HG03139 (cell line): ENCODE data around the gene ACMSD.
"Not testable (repeated sequence)": the region's sequence is repeated elsewhere in the genome, so short reads cannot be mapped to it uniquely, and the experiment has no call there.

Experiments
- ATAC-seq: cut with Tn5 transposase; IDR thresholded peaks from one replicate; pipeline ENCODE4 v1.9.1; 2021; ENCODE audit not compliant: unreplicated experiment

Gene ACMSD

GRCh38 chr2:134838143-134838620, at the start of gene ACMSD:
TSS of gene ACMSD (plus strand) at chr2:134838616. CDS start at chr2:134838683, 67 bp downstream.
- no peak for ATAC-seq

- no peak for ATAC-seq
These were observed 47.9 kb upstream of the ACMSD start for GRCh38 chr2:134790487-134790886.

- no peak for ATAC-seq
These were observed 46.8 kb upstream of the ACMSD start for GRCh38 chr2:134791616-134792015.

GRCh38 chr2:134792186-134792585, 46.2 kb upstream of the ACMSD start:
- no peak for ATAC-seq

DNA sequence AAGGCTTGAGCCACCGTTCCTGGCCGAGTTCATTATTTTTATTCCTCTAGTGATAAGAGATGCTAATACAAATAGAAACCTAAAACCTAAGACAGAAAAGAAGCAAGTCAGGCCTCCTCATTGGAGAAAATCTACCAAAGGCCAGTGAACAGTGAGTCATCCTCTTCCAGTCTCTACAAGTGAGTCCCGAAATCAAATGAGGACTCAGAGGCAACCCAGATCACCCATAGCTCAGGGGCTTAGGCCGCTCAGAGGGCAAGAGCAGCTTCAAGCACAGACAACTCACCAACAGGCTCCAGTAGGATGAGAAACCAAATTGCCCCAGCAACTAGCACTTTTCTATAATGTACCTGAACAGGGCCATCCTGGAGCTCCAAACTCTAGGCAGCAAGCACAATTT, 42.7 kb upstream of the ACMSD start:
- no peak for ATAC-seq

DNA sequence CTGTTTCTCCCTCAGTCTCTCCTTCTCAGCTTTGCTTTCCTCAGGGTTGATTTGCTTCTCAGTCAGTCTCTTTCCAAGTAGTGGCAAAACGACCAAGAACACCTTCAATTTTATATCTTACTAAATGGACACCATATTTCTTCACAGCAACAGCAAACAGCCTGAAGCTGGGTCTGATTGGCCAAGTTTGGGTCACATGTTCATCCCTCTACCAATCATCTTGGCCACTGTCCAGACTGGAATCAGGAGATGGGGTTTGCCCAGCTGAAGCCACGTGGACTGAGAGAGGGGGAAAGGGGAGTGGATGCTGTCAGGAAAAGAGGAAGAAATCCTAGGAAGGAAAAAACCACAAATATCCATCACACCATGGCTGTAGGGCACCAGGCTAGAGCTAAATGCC, 42.0 kb upstream of the ACMSD start:
- no peak for ATAC-seq

DNA sequence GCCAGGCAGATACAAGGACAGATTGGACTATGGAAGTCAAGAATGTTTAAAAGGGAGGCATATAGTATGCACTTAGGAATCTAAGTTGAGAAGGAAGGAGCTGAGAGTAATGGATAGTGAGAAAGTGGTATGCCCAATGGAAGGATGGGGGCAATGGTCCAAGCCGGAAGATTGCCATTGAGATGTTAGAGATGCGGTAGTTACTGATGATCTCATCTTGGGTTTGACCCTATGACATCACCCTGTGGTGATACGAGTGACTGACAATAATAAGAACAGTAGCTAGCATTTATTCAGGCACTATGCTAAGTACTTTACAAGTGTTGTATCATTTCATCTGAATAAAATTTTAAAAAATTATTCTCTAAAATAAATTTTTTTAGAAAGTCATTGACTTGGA, 38.5 kb upstream of the ACMSD start:
- no peak for ATAC-seq

DNA sequence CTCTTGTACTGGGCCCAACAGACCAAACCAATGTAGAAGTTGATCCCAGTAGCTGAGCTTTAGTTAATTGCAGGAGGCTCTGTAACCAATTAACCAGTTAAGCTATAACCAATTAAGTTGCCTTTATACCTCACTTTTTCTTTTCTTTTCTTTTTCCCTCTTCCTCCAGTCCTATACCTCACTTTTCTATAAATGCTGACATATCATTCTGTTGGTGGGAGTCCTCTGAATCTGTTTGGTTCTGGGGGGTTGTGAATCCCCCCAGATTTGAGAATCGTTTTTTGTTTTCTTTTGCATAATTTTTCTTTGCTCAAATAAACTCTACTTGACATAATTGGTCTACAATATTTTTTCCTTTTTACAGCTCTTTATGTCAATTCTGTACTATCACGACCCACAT, 38.1 kb upstream of the ACMSD start:
- ATAC-seq: no peak

DNA sequence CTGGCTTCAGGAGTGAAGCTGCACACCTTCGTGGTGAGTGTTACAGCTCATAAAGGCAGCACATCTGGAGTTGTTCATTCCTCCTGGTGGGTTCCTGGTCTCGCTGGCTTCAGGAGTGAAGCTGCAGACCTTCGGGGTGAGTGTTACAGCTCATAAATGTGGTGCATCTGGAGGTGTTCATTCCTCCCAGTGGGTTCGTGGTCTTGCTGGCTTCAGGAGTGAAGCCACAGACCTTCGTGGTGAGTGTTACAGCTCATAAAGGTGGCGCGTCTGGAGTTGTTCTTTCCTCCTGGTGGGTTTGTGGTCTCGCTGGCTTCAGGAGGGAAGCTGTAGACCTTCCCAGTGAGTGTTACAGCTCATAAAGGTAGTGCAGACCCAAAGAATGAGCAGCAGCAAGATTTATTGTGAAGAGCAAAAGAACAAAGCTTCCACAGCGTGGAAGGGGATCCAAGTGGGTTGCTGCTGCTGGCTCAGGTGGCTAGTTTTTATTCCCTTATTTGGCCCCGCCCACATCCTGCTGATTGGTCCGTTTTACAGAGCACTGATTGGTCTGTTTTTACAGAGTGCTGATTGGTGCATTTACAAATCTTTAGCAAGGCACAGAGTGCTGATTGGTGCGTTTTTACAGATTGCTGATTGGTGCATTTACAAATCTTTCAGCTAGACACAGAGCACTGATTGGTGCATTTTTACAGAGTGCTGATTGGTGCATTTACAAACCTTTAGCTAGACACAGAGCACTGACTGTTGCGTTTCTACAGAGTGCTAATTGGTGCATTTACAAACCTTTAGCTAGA, 34.6 kb upstream of the ACMSD start:
- not testable (repeated sequence) for ATAC-seq

DNA sequence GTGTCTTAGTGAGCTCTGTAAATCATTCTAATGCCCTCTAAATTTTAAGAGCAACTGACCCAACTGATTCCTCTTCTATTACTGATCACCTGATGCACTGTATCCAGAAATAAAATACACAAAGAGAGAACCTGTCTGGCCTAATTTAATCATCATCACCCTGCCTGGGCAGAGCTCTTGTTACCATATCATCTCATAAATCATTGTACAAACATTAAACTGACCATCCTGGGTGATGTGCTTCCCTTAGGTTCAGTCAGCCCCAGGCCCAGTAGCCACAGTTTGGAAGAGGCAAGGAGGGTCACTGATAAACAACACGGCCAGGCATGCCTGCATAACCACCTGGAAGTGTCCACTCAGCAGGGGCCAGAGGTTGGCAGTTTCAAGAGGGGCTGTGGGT, 22.7 kb upstream of the ACMSD start:
- no peak for ATAC-seq

DNA sequence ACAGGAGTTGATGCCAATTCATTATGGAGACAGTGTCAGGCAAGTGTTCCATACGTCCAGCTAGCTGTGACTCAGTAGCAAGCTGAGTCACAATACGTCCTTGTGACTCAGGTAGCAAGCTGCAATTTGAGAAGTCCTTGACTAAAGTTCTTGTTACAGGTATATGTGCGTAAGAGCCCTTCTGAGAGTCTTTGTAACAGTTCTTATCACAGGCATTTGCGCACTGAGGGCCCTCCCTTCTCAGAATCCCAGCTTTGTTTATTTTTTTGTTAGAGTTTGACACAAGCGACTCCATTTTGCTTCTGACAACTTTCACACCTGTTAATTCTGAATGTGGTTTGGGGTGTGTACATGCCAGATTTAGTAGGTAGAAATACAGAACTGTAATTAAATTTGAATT, 20.1 kb upstream of the ACMSD start:
- ATAC-seq: no peak

DNA sequence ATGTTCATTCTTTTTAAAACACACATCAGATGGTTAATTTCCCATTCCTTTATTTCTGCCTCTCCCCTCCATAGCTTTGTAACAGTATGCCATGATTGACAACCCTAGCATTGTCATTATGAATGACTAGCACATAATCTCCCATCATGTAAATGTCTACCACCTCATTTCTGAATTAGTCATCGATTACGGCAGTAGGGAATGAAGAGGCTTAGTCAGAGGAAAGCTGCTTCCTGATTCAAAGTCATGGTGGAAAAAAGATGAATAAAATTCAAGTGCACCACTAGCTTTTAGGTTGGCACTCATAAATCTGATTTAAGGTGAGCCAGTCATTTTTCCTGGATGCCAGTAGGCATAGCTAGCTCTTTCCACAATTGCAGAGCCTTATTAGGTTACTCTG, 19.1 kb upstream of the ACMSD start:
- ATAC-seq: no peak

DNA sequence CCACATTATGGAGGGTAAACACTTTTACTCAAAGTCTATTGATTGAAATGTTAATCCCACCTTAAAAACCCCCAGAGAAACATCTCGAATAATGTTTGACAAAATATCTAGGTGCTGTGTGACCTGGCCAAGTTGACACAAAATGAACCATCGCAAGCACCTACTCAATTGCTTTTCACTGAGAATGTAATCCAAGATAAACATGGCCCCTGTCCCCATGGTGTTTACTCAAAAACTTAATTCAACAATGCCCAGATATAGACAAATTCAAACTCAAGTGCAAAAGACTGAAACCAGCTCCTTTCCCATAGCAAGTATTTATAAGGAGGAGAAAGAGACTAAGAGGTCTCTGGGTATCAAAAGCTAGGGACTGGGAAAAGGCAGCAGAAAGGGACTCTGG, 15.0 kb upstream of the ACMSD start:
- ATAC-seq: no peak

- ATAC-seq: no peak
These were observed 14.6 kb upstream of the ACMSD start for GRCh38 chr2:134823832-134824231.

DNA sequence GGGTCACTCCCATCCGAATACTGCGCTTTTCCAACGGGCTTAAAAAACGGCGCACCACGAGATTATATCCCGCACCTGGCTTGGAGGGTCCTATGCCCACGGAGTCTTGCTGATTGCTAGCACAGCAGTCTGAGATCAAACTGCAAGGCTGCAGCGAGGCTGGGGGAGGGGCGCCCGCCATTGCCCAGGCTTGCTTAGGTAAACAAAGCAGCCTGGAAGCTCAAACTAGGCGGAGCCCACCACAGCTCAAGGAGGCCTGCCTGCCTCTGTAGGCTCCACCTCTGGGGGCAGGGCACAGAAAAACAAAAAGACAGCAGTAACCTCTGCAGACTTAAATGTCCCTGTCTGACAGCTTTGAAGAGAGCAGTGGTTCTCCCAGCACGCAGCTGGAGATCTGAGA, 12.7 kb upstream of the ACMSD start:
- not testable (repeated sequence) for ATAC-seq

DNA sequence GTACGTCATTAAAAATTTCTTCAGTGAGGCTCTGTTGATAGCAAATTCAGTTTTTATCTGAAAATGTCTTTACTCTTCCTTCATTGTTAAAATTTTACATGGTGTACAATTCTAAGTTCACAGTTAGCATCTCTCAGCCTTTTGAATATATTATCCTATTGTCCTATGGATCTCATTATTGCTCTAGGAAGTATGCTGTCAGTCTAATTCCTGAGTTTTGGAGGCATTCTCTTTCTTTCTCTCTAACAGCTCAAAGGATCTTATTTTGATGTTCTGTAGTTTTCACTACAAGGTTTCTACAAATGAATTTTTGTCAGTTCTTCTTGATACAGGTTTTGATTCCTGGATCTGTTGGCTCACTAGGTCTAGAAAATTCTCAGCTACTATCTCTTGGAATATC, 2.9 kb upstream of the ACMSD start:
- ATAC-seq: no peak

- no peak for ATAC-seq
These were observed 1.4 kb upstream of the ACMSD start for GRCh38 chr2:134836986-134837385.

- no peak for ATAC-seq
These were observed 1.2 kb downstream of the ACMSD start for GRCh38 chr2:134839649-134840048.

- ATAC-seq: no peak
These were observed 4.6 kb downstream of the ACMSD start for GRCh38 chr2:134842930-134843490.

- no peak for ATAC-seq
These were observed 5.6 kb downstream of the ACMSD start for GRCh38 chr2:134843968-134844367.

GRCh38 chr2:134845028-134845427, 6.6 kb downstream of the ACMSD start:
- ATAC-seq: no peak

DNA sequence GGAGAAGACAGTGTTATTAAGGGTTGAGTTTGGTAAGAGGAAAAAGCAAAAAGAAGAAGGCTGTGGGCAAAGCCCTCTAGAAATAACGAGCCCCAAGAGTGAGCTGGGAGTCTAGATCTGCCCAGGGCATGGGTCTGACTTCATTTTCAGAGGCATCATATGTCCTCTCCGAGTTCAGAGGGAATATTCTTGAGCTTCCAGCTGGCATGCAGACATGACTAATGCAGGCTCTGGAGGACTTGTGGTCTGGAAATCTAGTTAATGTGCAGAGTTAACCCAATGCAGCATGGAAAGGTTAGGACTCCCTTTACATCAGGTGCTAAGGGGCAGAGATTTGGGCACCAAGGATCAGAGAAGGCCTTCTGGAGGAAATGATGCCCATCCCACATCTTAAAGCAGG, 7.3 kb downstream of the ACMSD start:
- no peak for ATAC-seq

DNA sequence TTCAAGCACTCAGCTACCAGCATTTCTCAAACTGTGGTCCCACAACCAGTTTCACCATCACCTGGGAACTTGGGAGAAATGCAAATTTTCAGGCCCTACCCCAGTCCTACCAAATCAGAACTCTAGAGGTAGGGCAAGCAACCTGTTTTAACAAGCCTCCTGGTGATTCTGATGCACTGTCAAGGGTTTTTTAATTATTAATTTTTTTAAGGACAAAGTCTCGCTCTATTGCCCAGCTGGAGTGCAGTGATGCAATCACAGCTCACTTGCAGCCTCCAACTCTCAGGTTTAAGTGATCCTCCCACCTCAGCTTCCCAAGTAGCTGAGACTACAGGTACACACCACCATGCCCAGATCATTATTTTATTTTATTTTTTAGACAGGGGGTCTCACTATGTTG, 7.8 kb downstream of the ACMSD start:
- no peak for ATAC-seq
